ENCODE results near the gene DLGAP3.

The DLGAP3 gene

GRCh38 chr1:34859446-34860200 is 69.8 kb downstream of the DLGAP3 start, which contains the start of gene SMIM12:
TSS of gene SMIM12 (minus strand) at chr1:34859749. CDS start at chr1:34855977, 3,772 bp downstream.
- H3K27ac ChIP-seq (ENCODE audit: low read depth in 2 of 2, low read length in 2 of 2) = peak within 1 kb of the TSS; percentile 89 to 90
- peak within 1 kb of the TSS; percentile 94 to 99 for H3K9ac ChIP-seq (ENCODE audit: low read depth in 1 of 2, low read length in 2 of 2)
- H3K4me3 ChIP-seq (ENCODE audit: low read length in 2 of 2) = peak within 1 kb of the TSS; percentile 98 to 100
- H3K27me3 ChIP-seq (ENCODE audit: control insufficient read depth in 2 of 2, insufficient read depth in 2 of 2, low read length in 2 of 2) = no peaks in the 10 kb centered on the region
- H3K9me3 ChIP-seq (ENCODE audit: control insufficient read depth in 2 of 2, low read length in 2 of 2) = no peaks in the 10 kb centered on the region
- peaks cover 24 to 28% of the 10 kb centered on the region in 2 donors for H3K4me1 ChIP-seq (ENCODE audit: control insufficient read depth in 2 of 2, insufficient read depth in 2 of 2, low read length in 2 of 2)
- peaks cover 10 to 12% of the 10 kb centered on the region in 2 donors for H3K36me3 ChIP-seq (ENCODE audit: control insufficient read depth in 2 of 2, insufficient read depth in 2 of 2, low read length in 2 of 2)

GRCh38 chr1:34858901-34859445 is 70.5 kb downstream of the DLGAP3 start:
- H3K27ac ChIP-seq (ENCODE audit: low read depth in 2 of 2, low read length in 2 of 2) = peak overlapping the region; percentile 89 to 90
- no peaks in the 10 kb centered on the region for H3K27me3 ChIP-seq (ENCODE audit: control insufficient read depth in 2 of 2, insufficient read depth in 2 of 2, low read length in 2 of 2)
- H3K4me3 ChIP-seq (ENCODE audit: low read length in 2 of 2) = peak overlapping the region; percentile 98 to 100
- no peaks in the 10 kb centered on the region for H3K9me3 ChIP-seq (ENCODE audit: control insufficient read depth in 2 of 2, low read length in 2 of 2)
- peaks cover 16 to 17% of the 10 kb centered on the region in 2 donors for H3K36me3 ChIP-seq (ENCODE audit: control insufficient read depth in 2 of 2, insufficient read depth in 2 of 2, low read length in 2 of 2)
- peaks cover 24 to 25% of the 10 kb centered on the region in 2 donors for H3K4me1 ChIP-seq (ENCODE audit: control insufficient read depth in 2 of 2, insufficient read depth in 2 of 2, low read length in 2 of 2)
- H3K9ac ChIP-seq (ENCODE audit: low read depth in 1 of 2, low read length in 2 of 2) = peak overlapping the region; percentile 94 to 99

- Histone ChIP-seq H3K9me3 (ENCODE audit: control insufficient read depth in 2 of 2, low read length in 2 of 2) (no peaks in the 10 kb centered on the region), H3K9ac (ENCODE audit: low read depth in 1 of 2, low read length in 2 of 2) (no peak overlapping the region)
These were observed 72.8 kb downstream of the DLGAP3 start for GRCh38 chr1:34856697-34857096.

GRCh38 chr1:34852677-34853217 is 76.7 kb downstream of the DLGAP3 start:
- H3K27ac ChIP-seq (ENCODE audit: low read depth in 2 of 2, low read length in 2 of 2) = peak overlapping the region; percentile 8 to 43
- H3K9ac ChIP-seq (ENCODE audit: low read depth in 1 of 2, low read length in 2 of 2) = no peak overlapping the region
- H3K36me3 ChIP-seq (ENCODE audit: control insufficient read depth in 2 of 2, insufficient read depth in 2 of 2, low read length in 2 of 2) = peaks cover 24 to 25% of the 10 kb centered on the region in 2 donors
- peak overlapping the region in 1 of 2 donors; percentile 7 for H3K4me3 ChIP-seq (ENCODE audit: low read length in 2 of 2)
- H3K27me3 ChIP-seq (ENCODE audit: control insufficient read depth in 2 of 2, insufficient read depth in 2 of 2, low read length in 2 of 2) = no peaks in the 10 kb centered on the region
- H3K9me3 ChIP-seq (ENCODE audit: control insufficient read depth in 2 of 2, low read length in 2 of 2) = no peaks in the 10 kb centered on the region
- peaks cover 0 to 10% of the 10 kb centered on the region in 2 donors for H3K4me1 ChIP-seq (ENCODE audit: control insufficient read depth in 2 of 2, insufficient read depth in 2 of 2, low read length in 2 of 2)

More at GRCh38 chr1:34856697-34857096, 72.8 kb downstream of the DLGAP3 start:
- Histone ChIP-seq H3K4me1 (ENCODE audit: control insufficient read depth in 2 of 2, insufficient read depth in 2 of 2, low read length in 2 of 2) (peaks cover 15 to 16% of the 10 kb centered on the region in 2 donors), H3K27me3 (ENCODE audit: control insufficient read depth in 2 of 2, insufficient read depth in 2 of 2, low read length in 2 of 2) (no peaks in the 10 kb centered on the region), H3K4me3 (ENCODE audit: low read length in 2 of 2) (no peak overlapping the region), H3K27ac (ENCODE audit: low read depth in 2 of 2, low read length in 2 of 2) (no peak overlapping the region), H3K36me3 (ENCODE audit: control insufficient read depth in 2 of 2, insufficient read depth in 2 of 2, low read length in 2 of 2) (peaks cover 19 to 22% of the 10 kb centered on the region in 2 donors)

GRCh38 chr1:34851431-34852105 is 77.9 kb downstream of the DLGAP3 start:
- Histone ChIP-seq H3K9me3 (ENCODE audit: control insufficient read depth in 2 of 2, low read length in 2 of 2) (no peaks in the 10 kb centered on the region), H3K27me3 (ENCODE audit: control insufficient read depth in 2 of 2, insufficient read depth in 2 of 2, low read length in 2 of 2) (no peaks in the 10 kb centered on the region), H3K4me3 (ENCODE audit: low read length in 2 of 2) (no peak overlapping the region), H3K27ac (ENCODE audit: low read depth in 2 of 2, low read length in 2 of 2) (no peak overlapping the region), H3K4me1 (ENCODE audit: control insufficient read depth in 2 of 2, insufficient read depth in 2 of 2, low read length in 2 of 2) (peaks cover 0 to 10% of the 10 kb centered on the region in 2 donors), H3K36me3 (ENCODE audit: control insufficient read depth in 2 of 2, insufficient read depth in 2 of 2, low read length in 2 of 2) (peaks cover 25 to 26% of the 10 kb centered on the region in 2 donors), H3K9ac (ENCODE audit: low read depth in 1 of 2, low read length in 2 of 2) (no peak overlapping the region)

GRCh38 chr1:34850382-34850781 is 79.1 kb downstream of the DLGAP3 start:
- peaks cover 0 to 10% of the 10 kb centered on the region in 2 donors for H3K4me1 ChIP-seq (ENCODE audit: control insufficient read depth in 2 of 2, insufficient read depth in 2 of 2, low read length in 2 of 2)
- H3K27ac ChIP-seq (ENCODE audit: low read depth in 2 of 2, low read length in 2 of 2) = no peak overlapping the region
- no peak overlapping the region for H3K4me3 ChIP-seq (ENCODE audit: low read length in 2 of 2)
- peaks cover 20 to 24% of the 10 kb centered on the region in 2 donors for H3K36me3 ChIP-seq (ENCODE audit: control insufficient read depth in 2 of 2, insufficient read depth in 2 of 2, low read length in 2 of 2)
- H3K9ac ChIP-seq (ENCODE audit: low read depth in 1 of 2, low read length in 2 of 2) = no peak overlapping the region
- H3K9me3 ChIP-seq (ENCODE audit: control insufficient read depth in 2 of 2, low read length in 2 of 2) = no peaks in the 10 kb centered on the region
- H3K27me3 ChIP-seq (ENCODE audit: control insufficient read depth in 2 of 2, insufficient read depth in 2 of 2, low read length in 2 of 2) = no peaks in the 10 kb centered on the region

GRCh38 chr1:34847094-34847493 is 82.4 kb downstream of the DLGAP3 start:
- H3K4me1 ChIP-seq (ENCODE audit: control insufficient read depth in 2 of 2, insufficient read depth in 2 of 2, low read length in 2 of 2) = peaks cover 0 to 10% of the 10 kb centered on the region in 2 donors
- peaks cover 4 to 6% of the 10 kb centered on the region in 2 donors for H3K36me3 ChIP-seq (ENCODE audit: control insufficient read depth in 2 of 2, insufficient read depth in 2 of 2, low read length in 2 of 2)
- H3K9me3 ChIP-seq (ENCODE audit: control insufficient read depth in 2 of 2, low read length in 2 of 2) = no peaks in the 10 kb centered on the region
- H3K27me3 ChIP-seq (ENCODE audit: control insufficient read depth in 2 of 2, insufficient read depth in 2 of 2, low read length in 2 of 2) = no peaks in the 10 kb centered on the region
- H3K4me3 ChIP-seq (ENCODE audit: low read length in 2 of 2) = no peak overlapping the region
- H3K9ac ChIP-seq (ENCODE audit: low read depth in 1 of 2, low read length in 2 of 2) = no peak overlapping the region
- H3K27ac ChIP-seq (ENCODE audit: low read depth in 2 of 2, low read length in 2 of 2) = no peak overlapping the region

- peaks cover 0 to 9% of the 10 kb centered on the region in 2 donors for H3K4me1 ChIP-seq (ENCODE audit: control insufficient read depth in 2 of 2, insufficient read depth in 2 of 2, low read length in 2 of 2)
- H3K36me3 ChIP-seq (ENCODE audit: control insufficient read depth in 2 of 2, insufficient read depth in 2 of 2, low read length in 2 of 2) = peaks cover 4 to 6% of the 10 kb centered on the region in 2 donors
- H3K27ac ChIP-seq (ENCODE audit: low read depth in 2 of 2, low read length in 2 of 2) = no peak overlapping the region
These were observed 83.2 kb downstream of the DLGAP3 start for GRCh38 chr1:34846265-34846664.

GRCh38 chr1:34845131-34845901 is 84.1 kb downstream of the DLGAP3 start:
- Histone ChIP-seq H3K4me3 (ENCODE audit: low read length in 2 of 2) (no peak overlapping the region), H3K27ac (ENCODE audit: low read depth in 2 of 2, low read length in 2 of 2) (no peak overlapping the region), H3K36me3 (ENCODE audit: control insufficient read depth in 2 of 2, insufficient read depth in 2 of 2, low read length in 2 of 2) (peaks cover 4 to 6% of the 10 kb centered on the region in 2 donors), H3K9ac (ENCODE audit: low read depth in 1 of 2, low read length in 2 of 2) (no peak overlapping the region), H3K4me1 (ENCODE audit: control insufficient read depth in 2 of 2, insufficient read depth in 2 of 2, low read length in 2 of 2) (no peaks in the 10 kb centered on the region), H3K9me3 (ENCODE audit: control insufficient read depth in 2 of 2, low read length in 2 of 2) (no peaks in the 10 kb centered on the region), H3K27me3 (ENCODE audit: control insufficient read depth in 2 of 2, insufficient read depth in 2 of 2, low read length in 2 of 2) (no peaks in the 10 kb centered on the region)

More at GRCh38 chr1:34846265-34846664, 83.2 kb downstream of the DLGAP3 start:
- Histone ChIP-seq H3K4me3 (ENCODE audit: low read length in 2 of 2) (no peak overlapping the region), H3K9ac (ENCODE audit: low read depth in 1 of 2, low read length in 2 of 2) (no peak overlapping the region), H3K9me3 (ENCODE audit: control insufficient read depth in 2 of 2, low read length in 2 of 2) (no peaks in the 10 kb centered on the region), H3K27me3 (ENCODE audit: control insufficient read depth in 2 of 2, insufficient read depth in 2 of 2, low read length in 2 of 2) (no peaks in the 10 kb centered on the region)
